Heart right ventricle (tissue), 16 donors: ENCODE results near the gene PDE4D. TPM values are rescaled to one million over a fixed set of nuclear protein-coding genes. Genes with fewer than 3 reads are reported as not detected.

Experiments
- ATAC-seq, 8 donors: fragments of 200-7000 bp; cut with Tn5 transposase; one replicate each; pipeline ENCODE4 v1.9.1; 2020; ENCODE audit warnings: mild to moderate bottlenecking in 8 of 8, moderate library complexity in 8 of 8, moderate number of reproducible peaks in 1 of 8
- DNase-seq, 2 donors: peaks; one replicate each; pipeline ENCODE4 v3.0.0-alpha.2; 2020
- H3K27ac ChIP-seq, 10 donors: fragments of 200-600 bp; sonication (generic) in 2 of 10; one replicate each; pipeline versions ENCODE4 v1.5.0 to v1.8.0; 2020 to 2022; ENCODE audit warnings: mild to moderate bottlenecking in 3 of 10
- H3K27me3 ChIP-seq, 7 donors: fragments of 200-600 bp; one replicate each; pipeline ENCODE4 v1.8.0; 2021 to 2022; ENCODE audit warnings: mild to moderate bottlenecking in 2 of 7
- H3K36me3 ChIP-seq, 9 donors: fragments of 200-600 bp; sonication (generic) in 1 of 9; one replicate each; pipeline versions ENCODE4 v1.5.0 to v1.8.0; 2020 to 2022; ENCODE audit warnings: mild to moderate bottlenecking in 2 of 9
- H3K4me1 ChIP-seq, 9 donors: fragments of 200-600 bp; sonication (generic) in 1 of 9; one replicate each; pipeline versions ENCODE4 v1.5.0 to v1.8.0; 2020 to 2022; ENCODE audit warnings: mild to moderate bottlenecking in 4 of 9
- H3K4me3 ChIP-seq, 10 donors: fragments of 200-600 bp; sonication (generic) in 2 of 10; one replicate each; pipeline versions ENCODE4 v1.5.0 to v1.8.0; 2020 to 2022; ENCODE audit warnings: mild to moderate bottlenecking in 7 of 10, moderate library complexity in 2 of 10
- H3K9me3 ChIP-seq, 11 donors: fragments of 200-600 bp in 10 of 11; sonication (generic) in 2 of 11; one replicate each; pipeline versions ENCODE4 v1.5.0 to v1.8.0; 2013 to 2022; ENCODE audit warnings: mild to moderate bottlenecking in 2 of 11, control low read depth in 1 of 11, moderate library complexity in 1 of 11
- CTCF ChIP-seq, 9 donors: fragments of 200-600 bp; sonication (generic) in 2 of 9; IDR thresholded peaks; one replicate each; pipeline versions ENCODE4 v1.5.0 to v1.8.0; 2021 to 2022; ENCODE audit warnings: antibody characterized with exemption in 9 of 9, mild to moderate bottlenecking in 5 of 9, moderate library complexity in 1 of 9
- WGBS, 2 donors: extraction: QIAGEN DNeasy Blood & Tissue Kit; methylation state at CpG; one replicate each; pipeline ENCODE4 v1.1.7; 2013; ENCODE audit warnings: inconsistent platforms in 1 of 2; 5-methylcytosine and 5-hydroxymethylcytosine counted together
- intact Hi-C, 10 donors: fragments of 100-400 bp; cut with DNase I; formaldehyde crosslinking; loops; one replicate each; pipeline versions ENCODE4 v1.11.1 to v1.14.2; 2022
- polyA plus RNA-seq, 2 donors: library from polyadenylated mRNA; stranded (reverse); fragments of 200-250 nt; gene quantifications; one replicate each; pipeline ENCODE4 v1.2.3, GENCODE V29; 2013
- total RNA-seq, 10 donors: library from RNA; stranded (reverse); fragmentation: NEBNext Ultra II Directional in 3 of 10; extraction: Animal tissue kit (Norgen Biotek cat#: 25700) in 3 of 10; gene quantifications; one replicate each; pipeline versions ENCODE4 v1.2.1 to v1.2.4, GENCODE V29; 2021 to 2023
- donor health status: Arrhythmogenic right ventricular cardiomyopathy.
- donor health status: ischemic (EF 13 %, LVEDD 7.1; RV severe dilation, severe dysfunction).
- donor health status: healthy with polysubstance abuse.
- donor health status: DM: no; HTN: yes; CAD: no.
- donor health status: DM: no; HTN: no; CAD: no.
- donor health status: ischemic (EF 25% LVEDD 6.9; RV normal size, moderate dysfunction).
- donor health status: ischemic (EF 25% LVEDD 5.7; RV mildly dilated, moderate dysfunction).
- donor health status: healthy.
- donor health status: DM: yes; HTN: yes; CAD: no.
- donor health status: Ischemic cardiomyopathy.
- donor health status: ischemic (EF 35%, LVEDD 5.7; RV mildly dilated, moderate dysfunction).
- donor health status: nonischemic (EF 11% LVEDD 7.7; RV severe dilation, severe dysfunction).
- donor health status: DM: yes; HTN: yes; CAD: no.
- donor health status: PGD.
- donor health status: ischemic (EF 29% LVEDD 5.4; RV normal size, mild dysfunction).
- donor health status: nonischemic (EF 23%, LVEDD 6.1; RV moderate dilation, normal function).

Gene PDE4D
- total and polyA plus RNA-seq, 12 donors = 5.8 to 83.2 (median 39.5) TPM

DNA sequence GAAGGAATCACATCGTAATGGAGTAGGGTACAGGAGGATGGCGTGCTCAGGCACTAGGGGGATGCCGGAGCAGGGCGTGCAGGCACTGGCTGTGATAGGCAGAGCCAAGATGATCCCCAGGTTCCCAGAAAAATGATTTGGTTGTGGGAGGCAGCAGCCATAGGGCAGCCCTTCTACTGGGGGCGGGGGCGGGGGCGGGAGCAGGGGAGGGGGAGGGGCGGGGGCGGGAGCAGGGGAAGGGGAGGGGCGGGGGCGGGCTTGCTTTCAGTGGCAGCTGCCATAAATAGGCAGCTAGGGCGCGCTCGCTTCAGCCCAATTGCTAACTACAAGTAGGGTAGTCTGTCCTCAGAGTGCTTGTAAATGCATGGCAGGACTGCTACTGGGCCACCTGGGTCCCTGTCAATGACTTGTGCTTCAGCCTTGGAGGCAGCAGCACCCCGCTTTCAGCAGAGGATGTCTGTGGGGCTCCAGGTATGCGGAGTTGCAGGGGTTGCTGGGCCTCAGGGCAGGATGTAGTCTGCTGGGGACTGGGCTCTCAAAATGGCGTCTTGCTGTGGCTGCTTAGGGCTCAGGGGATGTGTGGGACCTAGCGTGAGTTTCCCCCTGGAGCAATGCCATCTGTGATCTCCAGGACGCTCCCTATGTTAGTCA lies 956.4 kb downstream of the PDE4D start:
- H3K4me1 ChIP-seq = peaks cover 0 to 10% (median 4%) of the 10 kb centered on the region in 9 donors
- H3K36me3 ChIP-seq = no peaks in the 10 kb centered on the region
- DNase-seq (no peak), ATAC-seq (no peak)
- H3K9me3 ChIP-seq = no peaks in the 10 kb centered on the region
- no peak for TF ChIP-seq CTCF (IDR thresholded peaks at IDR 0.05)
- H3K27me3 ChIP-seq = no peaks in the 10 kb centered on the region
- 80 to 89% methylated on average over 13 to 17 of the region's 19 CpGs for WGBS, 2 donors
- H3K27ac ChIP-seq = no peak overlapping the region
- intact Hi-C loops = no loop called here
- peak overlapping the region in 1 of 10 donors; percentile 12 for H3K4me3 ChIP-seq

GRCh38 chr5:58934629-58935097 lies 958.9 kb downstream of the PDE4D start:
- Histone ChIP-seq H3K4me1 (peaks cover 0 to 4% (median 0%) of the 10 kb centered on the region in 9 donors), H3K27ac (no peak overlapping the region), H3K9me3 (no peaks in the 10 kb centered on the region), H3K27me3 (no peaks in the 10 kb centered on the region), H3K36me3 (no peaks in the 10 kb centered on the region), H3K4me3 (no peak overlapping the region)
- WGBS, 2 donors = 48 to 77% methylated on average over 3 of the region's 3 CpGs
- no peak for ATAC-seq
- DNase-seq = no peak
- TF ChIP-seq CTCF (IDR thresholded peaks at IDR 0.05) = no peak
- intact Hi-C loops = no loop called here

DNA sequence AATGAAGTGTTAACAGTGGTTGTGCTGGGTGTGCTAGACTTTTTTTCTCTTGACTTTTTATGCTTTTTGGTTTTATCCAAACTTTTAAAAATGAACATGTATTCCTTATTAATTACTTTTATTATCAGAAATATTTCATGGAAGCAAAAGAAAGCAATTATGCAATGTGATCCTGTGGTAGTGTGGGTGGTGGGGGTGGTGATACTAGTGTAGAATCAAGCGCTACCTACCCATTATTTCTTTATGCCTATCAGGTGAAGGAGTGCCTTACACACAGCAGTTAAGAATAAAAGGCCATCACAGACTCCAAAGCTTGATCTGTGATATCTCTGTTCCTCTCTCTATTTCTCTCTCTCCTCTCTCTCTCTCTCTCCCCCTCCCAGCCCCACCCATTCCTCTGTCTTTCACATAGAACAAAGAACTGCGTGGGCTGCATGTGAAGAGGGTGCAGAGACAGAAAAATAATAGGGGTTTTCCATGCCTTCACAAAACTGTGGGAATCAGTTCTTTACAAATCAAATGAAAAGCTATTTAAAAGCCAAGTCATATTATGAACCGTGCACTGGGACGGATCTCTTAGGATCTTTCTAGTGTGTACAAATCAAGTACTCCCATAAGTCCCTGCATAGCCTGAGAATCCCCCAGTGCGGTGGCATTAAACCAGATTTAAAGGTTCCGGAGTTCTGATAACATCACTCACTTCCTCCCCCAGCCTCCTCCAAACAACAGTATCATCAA lies 959.5 kb downstream of the PDE4D start:
- DNase-seq (no peak), ATAC-seq (no peak)
- Histone ChIP-seq H3K9me3 (no peaks in the 10 kb centered on the region), H3K36me3 (no peaks in the 10 kb centered on the region), H3K27me3 (no peaks in the 10 kb centered on the region), H3K4me1 (peaks cover 0 to 4% (median 0%) of the 10 kb centered on the region in 9 donors), H3K4me3 (no peak overlapping the region), H3K27ac (peak overlapping the region in 1 of 10 donors; percentile 11)
- no peak for TF ChIP-seq CTCF (IDR thresholded peaks at IDR 0.05)
- intact Hi-C loops = no loop called here
- 54 to 76% methylated on average over 6 of the region's 6 CpGs for WGBS, 2 donors

GRCh38 chr5:58932057-58932612 lies 961.4 kb downstream of the PDE4D start:
- intact Hi-C loops = no loop called here
- Histone ChIP-seq H3K27ac (no peak overlapping the region), H3K4me3 (no peak overlapping the region), H3K36me3 (no peaks in the 10 kb centered on the region), H3K27me3 (no peaks in the 10 kb centered on the region), H3K9me3 (no peaks in the 10 kb centered on the region), H3K4me1 (peaks cover 0 to 7% (median 0%) of the 10 kb centered on the region in 9 donors)
- DNase-seq = no peak
- TF ChIP-seq CTCF (IDR thresholded peaks at IDR 0.05) = no peak
- ATAC-seq = no peak
- 64 to 67% methylated on average over 4 of the region's 4 CpGs for WGBS, 2 donors
